Mesenchymal stem cell (in vitro differentiated cells and primary cell): ENCODE results near the gene NEFH.
A peak's percentile ranks its signal among the peaks of the same experiment; 100 is the strongest.

ENCODE experiments used
- DNase-seq: peaks from one replicate; pipeline ENCODE4 v3.0.0-alpha.2; 2013
- H2AFZ ChIP-seq: one replicate; pipeline ENCODE4 v1.6.1; 2013; ENCODE audit warnings: low read depth, mild to moderate bottlenecking, control low read depth, inconsistent platforms, low read length, moderate library complexity
- H2AK5ac ChIP-seq: 2 replicates; pipeline ENCODE4 v1.6.1; 2013; ENCODE audit warnings: low read length, moderate library complexity, mild to moderate bottlenecking, inconsistent platforms; ENCODE audit not compliant: severe bottlenecking
- H2BK120ac ChIP-seq: one replicate; pipeline ENCODE4 v1.6.1; 2013; ENCODE audit warnings: low read depth, mild to moderate bottlenecking, inconsistent platforms, low read length, moderate library complexity
- H2BK12ac ChIP-seq, 2 experiments: one replicate each; pipeline ENCODE4 v1.6.1; 2013; ENCODE audit warnings: inconsistent platforms in 2 of 2, low read length in 2 of 2, mild to moderate bottlenecking in 2 of 2, moderate library complexity in 2 of 2, control low read depth in 1 of 2
- H2BK15ac ChIP-seq: one replicate; pipeline ENCODE4 v1.6.1; 2013; ENCODE audit warnings: mild to moderate bottlenecking, low read depth, inconsistent platforms; ENCODE audit not compliant: poor library complexity, severe bottlenecking
- H2BK5ac ChIP-seq: 2 replicates; pipeline ENCODE4 v1.6.1; 2013; ENCODE audit warnings: low read depth, mild to moderate bottlenecking, low read length, control low read depth, inconsistent platforms; ENCODE audit not compliant: poor library complexity, severe bottlenecking
- H3K14ac ChIP-seq, 2 experiments: one replicate each; pipeline ENCODE4 v1.6.1; 2013; ENCODE audit warnings: inconsistent platforms in 2 of 2, low read length in 2 of 2, control low read depth in 1 of 2, mild to moderate bottlenecking in 1 of 2, moderate library complexity in 1 of 2
- H3K18ac ChIP-seq, 2 experiments: one replicate each; pipeline ENCODE4 v1.6.1; 2013; ENCODE audit warnings: inconsistent platforms in 2 of 2, low read length in 2 of 2, control low read depth in 1 of 2, low read depth in 1 of 2, mild to moderate bottlenecking in 1 of 2
- H3K23ac ChIP-seq, 2 experiments: one replicate each; pipeline ENCODE4 v1.6.1; 2013; ENCODE audit warnings: inconsistent platforms in 2 of 2, low read length in 2 of 2, mild to moderate bottlenecking in 2 of 2, moderate library complexity in 2 of 2, control low read depth in 1 of 2
- H3K27ac ChIP-seq: 2 replicates; pipeline ENCODE4 v1.5.1; 2013; ENCODE audit warnings: mild to moderate bottlenecking, moderate library complexity, low read length, control low read depth, inconsistent platforms; ENCODE audit not compliant: poor library complexity, severe bottlenecking
- H3K27me3 ChIP-seq, 2 experiments: 2 replicates each; pipeline versions ENCODE4 v1.6.1 to v1.7.0; 2013; ENCODE audit warnings: low read length in 2 of 2, mild to moderate bottlenecking in 2 of 2, moderate library complexity in 2 of 2, control low read depth in 1 of 2, inconsistent platforms in 1 of 2; ENCODE audit not compliant: control insufficient read depth in 1 of 2, insufficient read depth in 1 of 2
- H3K36me3 ChIP-seq, 2 experiments: 2 replicates each; pipeline versions ENCODE4 v1.6.1 to v1.7.0; 2013; ENCODE audit warnings: low read length in 2 of 2, control low read depth in 1 of 2, inconsistent platforms in 1 of 2, low read depth in 1 of 2, mild to moderate bottlenecking in 1 of 2; ENCODE audit not compliant: insufficient read depth in 2 of 2, control insufficient read depth in 1 of 2
- H3K4ac ChIP-seq, 2 experiments: one replicate each; pipeline ENCODE4 v1.6.1; 2013; ENCODE audit warnings: inconsistent platforms in 2 of 2, low read length in 2 of 2, mild to moderate bottlenecking in 2 of 2, moderate library complexity in 2 of 2, control low read depth in 1 of 2, low read depth in 1 of 2
- H3K4me1 ChIP-seq: 2 replicates; pipeline ENCODE4 v1.6.1; 2013; ENCODE audit warnings: low read depth, low read length, control low read depth; ENCODE audit not compliant: control insufficient read depth, insufficient read depth
- H3K4me2 ChIP-seq: 2 replicates; pipeline ENCODE4 v1.6.1; 2013; ENCODE audit warnings: low read length, mild to moderate bottlenecking, inconsistent platforms; ENCODE audit not compliant: poor library complexity, severe bottlenecking
- H3K4me3 ChIP-seq, 2 experiments: 2 replicates each; pipeline versions ENCODE4 v1.5.1 to v1.7.0; 2013; ENCODE audit warnings: low read length in 2 of 2, mild to moderate bottlenecking in 2 of 2, control low read depth in 1 of 2, low read depth in 1 of 2; ENCODE audit not compliant: insufficient read depth in 1 of 2
- H3K79me1 ChIP-seq: replicated peaks from 2 replicates; pipeline ENCODE4 v1.6.1; 2013; ENCODE audit warnings: mild to moderate bottlenecking, control low read depth, low read length, inconsistent platforms; ENCODE audit not compliant: poor library complexity, severe bottlenecking
- H3K9ac ChIP-seq: 2 replicates; pipeline ENCODE4 v1.7.0; 2013; ENCODE audit warnings: mild to moderate bottlenecking, low read length, moderate library complexity
- H3K9me3 ChIP-seq: 2 replicates; pipeline ENCODE4 v1.7.0; 2013; ENCODE audit warnings: mild to moderate bottlenecking, low read length; ENCODE audit not compliant: control insufficient read depth
- H4K8ac ChIP-seq: one replicate; pipeline ENCODE4 v1.6.1; 2013; ENCODE audit warnings: inconsistent platforms, mild to moderate bottlenecking, low read length, moderate library complexity
- H4K91ac ChIP-seq: one replicate; pipeline ENCODE4 v1.6.1; 2013; ENCODE audit warnings: mild to moderate bottlenecking, low read length, inconsistent platforms
- WGBS: methylation state at CpG from one replicate; pipeline ENCODE4 v1.1.7; 2013; ENCODE audit warnings: mixed read lengths; 5-methylcytosine and 5-hydroxymethylcytosine counted together

NEFH gene

DNA sequence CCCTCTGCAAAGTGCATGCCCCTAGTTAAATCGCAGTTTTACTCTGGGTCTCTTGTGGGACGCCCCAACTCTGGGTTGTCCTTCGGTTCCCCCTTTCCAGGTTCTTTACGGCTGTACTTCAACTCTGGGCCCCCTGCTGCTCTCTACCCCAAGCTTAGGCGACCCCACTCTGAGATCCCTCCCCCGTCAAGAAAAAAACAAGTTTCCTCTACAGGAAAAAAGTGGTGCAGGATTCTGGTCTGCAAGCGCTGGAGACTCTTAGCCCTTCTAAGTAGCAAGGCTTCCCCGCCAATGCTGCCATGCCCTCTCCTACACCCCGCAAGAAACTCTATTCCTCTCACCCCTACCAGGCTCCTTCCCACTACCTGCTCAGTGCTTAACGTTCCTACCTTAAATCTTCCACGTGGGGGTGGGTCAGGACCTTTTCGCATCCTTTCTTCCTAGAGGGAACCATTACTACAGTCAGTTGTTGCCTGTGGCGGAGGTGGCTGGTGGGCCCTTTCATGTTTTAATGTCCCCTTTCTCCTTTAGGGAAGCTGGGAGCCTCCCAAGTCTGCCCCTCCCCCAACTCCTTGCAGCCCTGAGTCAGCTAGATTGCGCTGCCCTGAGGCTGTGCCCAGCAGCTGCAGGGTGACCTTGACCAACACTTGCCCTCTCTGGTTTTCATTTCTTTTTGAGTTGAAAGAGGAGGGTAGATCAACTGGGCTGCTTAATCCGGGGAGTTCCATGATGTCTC is 1.4 kb downstream of the NEFH start:
- Histone ChIP-seq H2AFZ (no peak overlapping the region), H2BK5ac (no peak overlapping the region), H3K4me3 (peak overlapping the region in 1 of 2 experiments; percentile 37), H3K23ac (no peak overlapping the region), H3K79me1 (no peaks in the 10 kb centered on the region), H3K4ac (no peak overlapping the region), H3K9me3 (no peaks in the 10 kb centered on the region), H4K8ac (no peak overlapping the region), H3K18ac (peak overlapping the region in 1 of 2 experiments; percentile 37), H2BK15ac (no peak overlapping the region), H3K4me1 (peaks cover 14% of the 10 kb centered on the region), H3K36me3 (no peaks in the 10 kb centered on the region), H3K14ac (no peak overlapping the region), H2BK12ac (no peak overlapping the region), H3K27ac (no peak overlapping the region), H2BK120ac (no peak overlapping the region), H2AK5ac (no peak overlapping the region), H4K91ac (no peak overlapping the region), H3K4me2 (no peak overlapping the region), H3K9ac (no peak overlapping the region), H3K27me3 (peaks cover 61 to 64% of the 10 kb centered on the region in 2 experiments)
- no peak for DNase-seq
- 21% methylated on average over 15 of the region's 15 CpGs for WGBS

DNA sequence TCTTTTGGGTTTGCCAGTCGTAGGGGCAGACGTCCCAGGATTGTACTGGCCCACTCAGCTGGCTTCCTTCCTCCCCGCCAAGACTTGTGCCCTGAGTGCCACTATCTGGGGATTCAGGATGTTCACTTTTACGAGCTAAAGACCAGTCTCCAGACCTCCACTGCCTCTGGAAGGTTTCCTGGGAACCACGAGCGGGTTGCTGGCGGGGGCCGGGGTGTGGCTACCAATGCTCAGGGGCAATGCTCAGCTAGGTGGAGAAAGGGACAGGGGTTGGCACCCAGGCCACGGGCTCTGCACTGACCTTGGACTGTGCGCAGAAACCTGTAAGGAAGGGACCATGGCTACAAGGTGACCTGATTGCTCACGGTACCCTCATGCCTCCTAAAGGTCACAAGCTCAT is 2.2 kb downstream of the NEFH start:
- Histone ChIP-seq H3K4me2 (no peak overlapping the region), H2BK12ac (no peak overlapping the region), H3K23ac (no peak overlapping the region), H4K91ac (no peak overlapping the region), H3K9ac (no peak overlapping the region), H2BK15ac (no peak overlapping the region), H3K4me1 (peaks cover 14% of the 10 kb centered on the region), H2BK5ac (no peak overlapping the region), H3K18ac (no peak overlapping the region), H3K27ac (no peak overlapping the region), H4K8ac (no peak overlapping the region), H3K36me3 (no peaks in the 10 kb centered on the region), H3K9me3 (no peaks in the 10 kb centered on the region), H3K27me3 (peaks cover 52 to 56% of the 10 kb centered on the region in 2 experiments), H3K14ac (no peak overlapping the region), H3K4me3 (no peak overlapping the region), H2AK5ac (no peak overlapping the region), H2AFZ (no peak overlapping the region), H2BK120ac (no peak overlapping the region), H3K79me1 (no peaks in the 10 kb centered on the region), H3K4ac (no peak overlapping the region)
- WGBS: 82% methylated on average over 11 of the region's 11 CpGs
- DNase-seq: no peak

DNA sequence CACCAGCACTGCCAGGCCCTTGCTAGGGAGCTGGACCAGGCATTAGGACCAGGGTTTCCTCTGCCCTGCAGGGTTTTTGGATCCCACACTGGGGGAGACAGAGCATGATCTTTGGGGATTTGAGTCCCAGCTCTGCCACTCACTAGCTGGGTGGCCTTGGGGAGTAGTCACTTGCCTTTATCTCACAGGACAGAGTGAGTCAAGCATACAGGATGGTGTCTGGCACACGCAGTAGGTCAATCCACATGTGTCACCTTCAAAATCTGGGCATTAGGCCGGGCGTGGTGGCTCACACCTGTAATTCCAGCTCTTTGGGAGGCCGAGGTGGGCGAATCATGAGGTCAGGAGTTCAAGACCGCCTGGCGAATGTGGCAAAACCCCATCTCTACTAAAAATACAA is 2.7 kb downstream of the NEFH start:
- H3K36me3 ChIP-seq: no peaks in the 10 kb centered on the region

DNA sequence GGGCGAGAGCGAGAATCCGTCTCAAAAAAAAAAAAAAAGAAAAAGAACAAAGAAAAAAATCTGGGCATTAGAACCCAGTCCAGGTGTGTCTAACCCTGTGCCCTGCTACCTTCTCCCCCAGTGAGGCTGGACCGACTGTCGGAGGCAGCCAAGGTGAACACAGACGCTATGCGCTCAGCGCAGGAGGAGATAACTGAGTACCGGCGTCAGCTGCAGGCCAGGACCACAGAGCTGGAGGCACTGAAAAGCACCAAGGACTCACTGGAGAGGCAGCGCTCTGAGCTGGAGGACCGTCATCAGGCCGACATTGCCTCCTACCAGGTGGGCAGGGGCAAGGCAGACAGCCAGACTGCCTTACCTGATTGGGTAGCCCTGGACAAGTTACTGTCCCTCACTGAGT is 3.2 kb downstream of the NEFH start:
- Histone ChIP-seq H4K8ac (no peak overlapping the region), H3K9me3 (no peaks in the 10 kb centered on the region), H3K18ac (no peak overlapping the region), H3K14ac (no peak overlapping the region), H3K27me3 (peaks cover 42 to 46% of the 10 kb centered on the region in 2 experiments), H3K27ac (no peak overlapping the region), H2BK5ac (no peak overlapping the region), H2BK12ac (no peak overlapping the region), H3K4me2 (no peak overlapping the region), H2AFZ (no peak overlapping the region), H4K91ac (no peak overlapping the region), H2AK5ac (no peak overlapping the region), H3K9ac (no peak overlapping the region), H3K4me3 (no peak overlapping the region), H3K4me1 (peaks cover 14% of the 10 kb centered on the region), H3K4ac (no peak overlapping the region), H3K79me1 (no peaks in the 10 kb centered on the region), H3K36me3 (no peaks in the 10 kb centered on the region), H2BK120ac (no peak overlapping the region), H2BK15ac (no peak overlapping the region), H3K23ac (no peak overlapping the region)
- DNase-seq: no peak
- WGBS: 92% methylated on average over 13 of the region's 13 CpGs

More for the DNA sequence above, 2.7 kb downstream of the NEFH start:
- H2BK12ac ChIP-seq: no peak overlapping the region
- H3K9ac ChIP-seq: no peak overlapping the region
- WGBS: 91% methylated on average over 7 of the region's 7 CpGs
- peaks cover 14% of the 10 kb centered on the region for H3K4me1 ChIP-seq
- H4K8ac ChIP-seq: no peak overlapping the region
- H4K91ac ChIP-seq: no peak overlapping the region
- no peak for DNase-seq
- H2BK15ac ChIP-seq: no peak overlapping the region
- no peak overlapping the region for H2BK120ac ChIP-seq
- H3K4me2 ChIP-seq: no peak overlapping the region
- H3K4me3 ChIP-seq: no peak overlapping the region
- no peak overlapping the region for H3K23ac ChIP-seq
- H2AFZ ChIP-seq: no peak overlapping the region
- no peaks in the 10 kb centered on the region for H3K9me3 ChIP-seq
- no peak overlapping the region for H3K18ac ChIP-seq
- no peaks in the 10 kb centered on the region for H3K79me1 ChIP-seq
- peaks cover 48 to 51% of the 10 kb centered on the region in 2 experiments for H3K27me3 ChIP-seq
- H3K27ac ChIP-seq: no peak overlapping the region
- no peak overlapping the region for H3K14ac ChIP-seq
- H2BK5ac ChIP-seq: no peak overlapping the region
- no peak overlapping the region for H3K4ac ChIP-seq
- no peak overlapping the region for H2AK5ac ChIP-seq
